HepG2 (cell line): Measurements from ENCODE around the gene ACTR3. TPM values are rescaled to one million over a fixed set of nuclear protein-coding genes. Genes with fewer than 3 reads are reported as not detected.

Experiments used
- ASH2L ChIP-seq: fragments of 300-600, 200-600 bp; sonication (generic); IDR thresholded peaks from 2 replicates; pipeline ENCODE4 v1.7.0; 2017; ENCODE audit warnings: low read depth, mild to moderate bottlenecking, moderate library complexity, mixed read lengths, low read length; ENCODE audit not compliant: insufficient read length
- GTF2F1 ChIP-seq: fragments of 150-350 bp; IDR thresholded peaks from 2 replicates; pipeline ENCODE4 v1.6.1; 2014; ENCODE audit warnings: low read length
- KLF16 ChIP-seq, 2 experiments: sonication (generic) in 1 of 2; formaldehyde crosslinking in 1 of 2; IDR thresholded peaks; 2 replicates each; pipeline versions ENCODE4 v1.6.1 to v1.8.0; 2016 to 2023; ENCODE audit warnings: missing genetic modification reagents in 2 of 2, missing compliant biosample characterization in 1 of 2
- MEIS1 ChIP-seq: sonication (generic); formaldehyde crosslinking; IDR thresholded peaks from 2 replicates; pipeline ENCODE4 v1.9.0; 2021; ENCODE audit warnings: mild to moderate bottlenecking, missing genetic modification reagents, moderate library complexity, borderline replicate concordance
- MXI1 ChIP-seq: IDR thresholded peaks from 3 replicates; pipeline ENCODE4 v1.6.1; 2012; ENCODE audit warnings: low read depth, low read length, inconsistent platforms, borderline replicate concordance
- PHF20 ChIP-seq: sonication (generic); formaldehyde crosslinking; IDR thresholded peaks from 2 replicates; pipeline ENCODE4 v1.5.0; 2020; ENCODE audit warnings: mild to moderate bottlenecking, missing genetic modification reagents
- POLR2A ChIP-seq, 2 experiments: IDR thresholded peaks; 2 replicates each; pipeline ENCODE4 v1.6.1; 2011; ENCODE audit warnings: low read depth in 2 of 2, low read length in 2 of 2, mild to moderate bottlenecking in 1 of 2, moderate library complexity in 1 of 2; ENCODE audit not compliant: insufficient read depth in 1 of 2
- RFXANK ChIP-seq: IDR thresholded peaks from 2 replicates; pipeline ENCODE4 v1.6.1; 2016
- SALL1 ChIP-seq: sonication (generic); formaldehyde crosslinking; IDR thresholded peaks from 2 replicates; pipeline ENCODE4 v1.8.0; 2022; ENCODE audit warnings: mild to moderate bottlenecking, missing genetic modification reagents
- TBP ChIP-seq: sonication (generic); formaldehyde crosslinking; IDR thresholded peaks from 2 replicates; pipeline ENCODE4 v1.5.0; 2020; ENCODE audit warnings: missing genetic modification reagents
- ZBTB7B ChIP-seq: sonication (generic); formaldehyde crosslinking; IDR thresholded peaks from 2 replicates; pipeline ENCODE4 v1.4.0; 2020; ENCODE audit warnings: missing genetic modification reagents
- ZNF569 ChIP-seq: sonication (generic); formaldehyde crosslinking; IDR thresholded peaks from 2 replicates; pipeline ENCODE4 v1.5.0; 2020; ENCODE audit warnings: mild to moderate bottlenecking, missing genetic modification reagents, moderate library complexity, borderline replicate concordance
- ZNF83 ChIP-seq: sonication (generic); formaldehyde crosslinking; IDR thresholded peaks from 2 replicates; pipeline ENCODE4 v1.4.0; 2020; ENCODE audit warnings: missing genetic modification reagents, mild to moderate bottlenecking, borderline replicate concordance
- polyA plus RNA-seq, 8 experiments: library from polyadenylated mRNA; depleted of rRNA in 3 of 8; stranded (reverse) in 7 of 8; unstranded in 1 of 8; fragments of >200 nt; fragmentation: Illumina TruSeq in 4 of 8; extraction: Trizol in 4 of 8; gene quantifications; 2 replicates each; pipeline versions ENCODE4 v1.2.1 to v1.2.3, GENCODE V29; 2011 to 2016; ENCODE audit warnings: low read depth in 4 of 8, missing spikeins in 1 of 8, mixed read lengths in 1 of 8; ENCODE audit not compliant: insufficient read depth in 1 of 8
- total RNA-seq, 5 experiments: library from RNA; depleted of rRNA; stranded (reverse); fragments of >200 nt; fragmentation: Illumina TruSeq; extraction: Trizol; gene quantifications; 2 replicates each; pipeline ENCODE4 v1.2.3, GENCODE V29; 2016; ENCODE audit warnings: low read depth in 1 of 5
- TF ChIP-seq, protein P1 (sequence below): sonication (generic); formaldehyde crosslinking; IDR thresholded peaks from 2 replicates; pipeline ENCODE4 v1.5.1; 2020; ENCODE audit warnings: mild to moderate bottlenecking, missing genetic modification reagents
- TF ChIP-seq, protein P2 (sequence below): sonication (generic); formaldehyde crosslinking; IDR thresholded peaks from 2 replicates; pipeline ENCODE4 v1.5.1; 2020; ENCODE audit warnings: mild to moderate bottlenecking, missing genetic modification reagents, moderate library complexity
- TF ChIP-seq, protein P3 (sequence below): sonication (generic); formaldehyde crosslinking; IDR thresholded peaks from 2 replicates; pipeline ENCODE4 v1.9.0; 2022; ENCODE audit warnings: low read depth, missing genetic modification reagents
- TF ChIP-seq, protein P4 (sequence below): sonication (generic); formaldehyde crosslinking; IDR thresholded peaks from 2 replicates; pipeline ENCODE4 v1.4.0; 2020; ENCODE audit warnings: mild to moderate bottlenecking, missing genetic modification reagents

Gene ACTR3
- total and polyA plus RNA-seq, 2 of the 13 experiments (the other 11 are each of a cell fraction or from before 2014, with no cell fraction given) = 123 to 225 TPM

DNA sequence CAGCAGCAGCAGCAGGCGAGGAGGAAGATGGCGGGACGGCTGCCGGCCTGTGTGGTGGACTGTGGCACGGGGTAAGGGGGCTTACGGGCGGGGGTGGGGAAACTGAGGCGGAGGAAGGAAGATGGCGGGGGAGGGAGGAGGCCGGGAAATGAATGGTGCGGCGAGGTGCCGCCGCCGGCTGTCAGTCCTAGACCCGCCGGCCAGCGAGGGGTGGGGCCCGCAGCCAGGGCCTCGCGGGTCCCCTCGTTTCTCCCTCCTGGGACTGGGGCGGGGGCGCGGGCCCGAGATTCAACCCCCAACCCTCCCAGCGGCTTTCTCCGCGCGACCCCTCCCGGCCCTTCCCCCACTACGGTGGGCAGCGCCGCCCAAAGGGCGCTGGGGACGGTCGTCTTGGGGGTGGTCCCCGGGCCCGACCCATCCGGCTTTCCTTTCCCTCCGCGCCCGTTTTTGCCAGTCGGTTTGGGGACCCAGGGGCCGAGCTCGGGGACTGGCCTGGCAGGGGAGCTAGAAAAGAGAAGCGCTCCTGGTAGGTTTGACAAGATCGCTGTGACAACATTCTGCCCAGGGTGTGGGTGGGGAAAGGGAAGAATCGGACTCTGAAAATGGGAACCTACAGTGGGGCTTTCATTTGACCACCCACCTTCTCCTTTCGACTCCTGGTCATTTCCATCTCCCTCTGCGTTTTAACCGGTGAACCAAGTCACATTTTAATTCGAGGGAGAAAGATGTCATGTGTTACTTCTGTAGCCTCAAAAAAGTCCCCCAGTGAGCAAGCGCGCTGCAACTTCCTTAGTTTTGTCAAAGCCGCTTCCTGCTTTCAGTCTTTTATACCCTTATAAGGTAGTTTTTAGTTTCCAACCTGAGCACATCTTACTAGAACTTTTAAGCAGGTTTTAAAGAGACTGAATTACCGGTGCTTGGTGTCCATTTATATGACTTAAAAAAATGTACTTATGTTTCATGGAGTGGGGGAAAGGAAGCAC lies 655 bp downstream of the ACTR3 start (continued):
- TF ChIP-seq, protein P1, sequence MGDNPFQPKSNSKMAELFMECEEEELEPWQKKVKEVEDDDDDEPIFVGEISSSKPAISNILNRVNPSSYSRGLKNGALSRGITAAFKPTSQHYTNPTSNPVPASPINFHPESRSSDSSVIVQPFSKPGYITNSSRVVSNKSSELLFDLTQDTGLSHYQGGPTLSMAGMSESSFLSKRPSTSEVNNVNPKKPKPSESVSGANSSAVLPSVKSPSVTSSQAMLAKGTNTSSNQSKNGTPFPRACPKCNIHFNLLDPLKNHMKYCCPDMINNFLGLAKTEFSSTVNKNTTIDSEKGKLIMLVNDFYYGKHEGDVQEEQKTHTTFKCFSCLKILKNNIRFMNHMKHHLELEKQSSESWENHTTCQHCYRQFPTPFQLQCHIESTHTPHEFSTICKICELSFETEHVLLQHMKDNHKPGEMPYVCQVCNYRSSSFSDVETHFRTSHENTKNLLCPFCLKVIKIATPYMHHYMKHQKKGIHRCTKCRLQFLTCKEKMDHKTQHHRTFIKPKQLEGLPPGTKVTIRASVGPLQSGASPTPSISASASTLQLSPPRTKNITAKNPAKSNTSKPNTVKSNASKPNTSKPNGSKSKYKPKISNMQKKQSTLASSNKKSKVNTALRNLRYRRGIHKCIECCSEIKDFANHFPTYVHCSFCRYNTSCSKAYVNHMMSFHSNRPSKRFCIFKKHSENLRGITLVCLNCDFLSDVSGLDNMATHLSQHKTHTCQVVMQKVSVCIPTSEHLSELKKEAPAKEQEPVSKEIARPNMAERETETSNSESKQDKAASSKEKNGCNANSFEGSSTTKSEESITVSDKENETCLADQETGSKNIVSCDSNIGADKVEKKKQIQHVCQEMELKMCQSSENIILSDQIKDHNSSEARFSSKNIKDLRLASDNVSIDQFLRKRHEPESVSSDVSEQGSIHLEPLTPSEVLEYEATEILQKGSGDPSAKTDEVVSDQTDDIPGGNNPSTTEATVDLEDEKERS = 0 out of 2 replicates have a peak, but pooled peaks have one; percentile 22
- TF ChIP-seq RFXANK = 0 out of 2 replicates have a peak, but pooled peaks have one; percentile 42
- TF ChIP-seq, protein P2, sequence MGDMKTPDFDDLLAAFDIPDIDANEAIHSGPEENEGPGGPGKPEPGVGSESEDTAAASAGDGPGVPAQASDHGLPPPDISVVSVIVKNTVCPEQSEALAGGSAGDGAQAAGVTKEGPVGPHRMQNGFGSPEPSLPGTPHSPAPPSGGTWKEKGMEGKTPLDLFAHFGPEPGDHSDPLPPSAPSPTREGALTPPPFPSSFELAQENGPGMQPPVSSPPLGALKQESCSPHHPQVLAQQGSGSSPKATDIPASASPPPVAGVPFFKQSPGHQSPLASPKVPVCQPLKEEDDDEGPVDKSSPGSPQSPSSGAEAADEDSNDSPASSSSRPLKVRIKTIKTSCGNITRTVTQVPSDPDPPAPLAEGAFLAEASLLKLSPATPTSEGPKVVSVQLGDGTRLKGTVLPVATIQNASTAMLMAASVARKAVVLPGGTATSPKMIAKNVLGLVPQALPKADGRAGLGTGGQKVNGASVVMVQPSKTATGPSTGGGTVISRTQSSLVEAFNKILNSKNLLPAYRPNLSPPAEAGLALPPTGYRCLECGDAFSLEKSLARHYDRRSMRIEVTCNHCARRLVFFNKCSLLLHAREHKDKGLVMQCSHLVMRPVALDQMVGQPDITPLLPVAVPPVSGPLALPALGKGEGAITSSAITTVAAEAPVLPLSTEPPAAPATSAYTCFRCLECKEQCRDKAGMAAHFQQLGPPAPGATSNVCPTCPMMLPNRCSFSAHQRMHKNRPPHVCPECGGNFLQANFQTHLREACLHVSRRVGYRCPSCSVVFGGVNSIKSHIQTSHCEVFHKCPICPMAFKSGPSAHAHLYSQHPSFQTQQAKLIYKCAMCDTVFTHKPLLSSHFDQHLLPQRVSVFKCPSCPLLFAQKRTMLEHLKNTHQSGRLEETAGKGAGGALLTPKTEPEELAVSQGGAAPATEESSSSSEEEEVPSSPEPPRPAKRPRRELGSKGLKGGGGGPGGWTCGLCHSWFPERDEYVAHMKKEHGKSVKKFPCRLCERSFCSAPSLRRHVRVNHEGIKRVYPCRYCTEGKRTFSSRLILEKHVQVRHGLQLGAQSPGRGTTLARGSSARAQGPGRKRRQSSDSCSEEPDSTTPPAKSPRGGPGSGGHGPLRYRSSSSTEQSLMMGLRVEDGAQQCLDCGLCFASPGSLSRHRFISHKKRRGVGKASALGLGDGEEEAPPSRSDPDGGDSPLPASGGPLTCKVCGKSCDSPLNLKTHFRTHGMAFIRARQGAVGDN (CRISPR knock-in tag) = peak; percentile 51
- no peak for TF ChIP-seq TBP (CRISPR knock-in tag)
- TF ChIP-seq MXI1 = no peak; the same call in 2 of the 3 replicates
- peak; percentile 13; the same call in 1 of the 2 replicates for TF ChIP-seq SALL1 (CRISPR knock-in tag)
- 0 out of 2 replicates have a peak, but pooled peaks have one; percentile 16 for TF ChIP-seq MEIS1 (CRISPR knock-in tag)
- TF ChIP-seq ASH2L = peak; percentile 45
- no peak for TF ChIP-seq ZNF83 (CRISPR knock-in tag)
- TF ChIP-seq GTF2F1 = no peak
- TF ChIP-seq ZBTB7B (CRISPR knock-in tag) = peak; percentile 73; the same call in 1 of the 2 replicates
- TF ChIP-seq ZNF569 (CRISPR knock-in tag) = no peak
- TF ChIP-seq POLR2A (IDR thresholded peaks at IDR 0.05; ENCODE audit: insufficient read depth in 1 of 2, low read depth in 2 of 2, low read length in 2 of 2) = peak in 1 of 2 experiments; percentile 60; a peak in 2 of 4 replicates
- TF ChIP-seq KLF16 (CRISPR knock-in tag; IDR thresholded peaks at IDR 0.05) = peak in 1 of 2 experiments; percentile 8; a peak in 1 of 4 replicates
- TF ChIP-seq, protein P3, sequence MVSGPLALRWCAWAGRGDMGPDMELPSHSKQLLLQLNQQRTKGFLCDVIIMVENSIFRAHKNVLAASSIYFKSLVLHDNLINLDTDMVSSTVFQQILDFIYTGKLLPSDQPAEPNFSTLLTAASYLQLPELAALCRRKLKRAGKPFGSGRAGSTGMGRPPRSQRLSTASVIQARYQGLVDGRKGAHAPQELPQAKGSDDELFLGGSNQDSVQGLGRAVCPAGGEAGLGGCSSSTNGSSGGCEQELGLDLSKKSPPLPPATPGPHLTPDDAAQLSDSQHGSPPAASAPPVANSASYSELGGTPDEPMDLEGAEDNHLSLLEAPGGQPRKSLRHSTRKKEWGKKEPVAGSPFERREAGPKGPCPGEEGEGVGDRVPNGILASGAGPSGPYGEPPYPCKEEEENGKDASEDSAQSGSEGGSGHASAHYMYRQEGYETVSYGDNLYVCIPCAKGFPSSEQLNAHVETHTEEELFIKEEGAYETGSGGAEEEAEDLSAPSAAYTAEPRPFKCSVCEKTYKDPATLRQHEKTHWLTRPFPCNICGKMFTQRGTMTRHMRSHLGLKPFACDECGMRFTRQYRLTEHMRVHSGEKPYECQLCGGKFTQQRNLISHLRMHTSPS = peak; percentile 47; the same call in 1 of the 2 replicates
- TF ChIP-seq, protein P4, sequence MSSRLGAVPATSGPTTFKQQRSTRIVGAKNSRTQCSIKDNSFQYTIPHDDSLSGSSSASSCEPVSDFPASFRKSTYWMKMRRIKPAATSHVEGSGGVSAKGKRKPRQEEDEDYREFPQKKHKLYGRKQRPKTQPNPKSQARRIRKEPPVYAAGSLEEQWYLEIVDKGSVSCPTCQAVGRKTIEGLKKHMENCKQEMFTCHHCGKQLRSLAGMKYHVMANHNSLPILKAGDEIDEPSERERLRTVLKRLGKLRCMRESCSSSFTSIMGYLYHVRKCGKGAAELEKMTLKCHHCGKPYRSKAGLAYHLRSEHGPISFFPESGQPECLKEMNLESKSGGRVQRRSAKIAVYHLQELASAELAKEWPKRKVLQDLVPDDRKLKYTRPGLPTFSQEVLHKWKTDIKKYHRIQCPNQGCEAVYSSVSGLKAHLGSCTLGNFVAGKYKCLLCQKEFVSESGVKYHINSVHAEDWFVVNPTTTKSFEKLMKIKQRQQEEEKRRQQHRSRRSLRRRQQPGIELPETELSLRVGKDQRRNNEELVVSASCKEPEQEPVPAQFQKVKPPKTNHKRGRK (CRISPR knock-in tag) = no peak
- TF ChIP-seq PHF20 (CRISPR knock-in tag) = peak; percentile 28; the same call in 1 of the 2 replicates
